HG03457 (cell line): Measurements from ENCODE around the gene ESR2.
"Not testable (repeated sequence)": the region's sequence is repeated elsewhere in the genome, so short reads cannot be mapped to it uniquely, and the experiment has no call there.

Experiments
- ATAC-seq: cut with Tn5 transposase; IDR thresholded peaks from one replicate; pipeline ENCODE4 v1.9.1; 2021; ENCODE audit warnings: moderate number of reproducible peaks; ENCODE audit not compliant: unreplicated experiment

Gene ESR2

DNA sequence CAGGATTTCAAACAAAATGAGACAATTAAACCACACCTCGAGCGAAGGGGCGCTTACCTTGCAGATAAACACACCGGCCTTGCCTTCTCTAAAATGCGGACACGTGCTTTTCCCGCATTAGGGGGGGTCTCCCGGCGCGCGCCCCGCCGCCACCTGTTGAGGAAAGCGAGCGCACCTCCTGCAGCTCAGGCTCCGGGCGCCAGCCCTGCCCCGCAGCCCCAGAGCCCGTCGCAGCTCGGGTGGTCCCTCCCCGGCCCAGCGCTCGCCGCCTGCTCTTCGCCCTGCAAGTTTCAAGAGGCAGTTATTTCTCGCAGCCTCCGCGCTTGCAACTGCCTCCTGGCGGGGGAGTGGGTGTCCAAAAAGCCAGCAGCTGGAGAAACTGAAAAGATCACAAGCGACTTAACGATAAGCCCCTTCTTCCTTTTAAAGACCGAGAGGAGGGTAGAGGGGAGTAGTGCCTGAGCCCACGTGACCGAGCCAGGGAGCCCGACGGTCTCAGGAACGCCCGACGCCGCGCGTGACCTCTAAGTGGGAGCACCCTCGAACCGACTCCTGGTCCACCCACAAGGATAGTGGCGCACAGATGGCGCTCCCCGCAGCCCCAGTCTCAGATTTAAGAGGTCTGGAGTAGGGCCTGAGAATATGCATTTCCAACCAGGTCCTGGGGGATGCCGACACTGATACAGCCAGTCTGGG, at the start of gene ESR2:
ESR2 (minus strand) TSS at position 396 of the 696 bp plus-strand sequence. CDS start 11,386 bp downstream, outside the sequence.
- no peak for ATAC-seq

DNA sequence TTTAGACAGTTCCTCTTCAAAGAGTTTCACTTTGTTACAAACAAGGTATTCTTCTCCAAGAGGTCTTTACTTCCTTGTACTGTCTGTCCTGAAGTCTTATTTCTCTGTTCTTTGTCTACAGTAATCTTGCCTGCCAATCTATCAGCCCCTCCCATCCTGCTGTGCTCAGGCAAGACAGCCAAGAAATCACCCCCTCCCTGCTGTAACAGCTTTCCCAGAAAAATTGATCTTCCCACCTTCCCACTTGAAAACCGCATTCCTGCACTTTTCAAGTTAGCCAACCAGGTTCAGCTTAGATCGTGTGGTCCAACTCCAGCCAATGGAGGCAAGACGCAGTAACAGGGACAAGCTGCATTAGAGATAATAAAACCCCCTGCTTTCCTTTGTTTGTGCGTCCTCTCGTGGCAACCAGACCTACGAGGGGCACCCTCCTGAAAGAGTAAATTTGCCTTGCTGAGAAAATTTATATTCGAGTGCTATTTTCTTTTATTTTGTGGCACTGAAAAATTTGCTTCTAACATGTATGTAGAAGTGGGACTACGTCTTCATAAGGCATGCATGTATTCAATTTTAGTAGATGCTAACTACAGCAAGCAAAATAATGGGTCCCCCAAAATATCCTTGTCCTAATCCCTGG, 46.5 kb upstream of the ESR2 start:
- ATAC-seq = no peak

DNA sequence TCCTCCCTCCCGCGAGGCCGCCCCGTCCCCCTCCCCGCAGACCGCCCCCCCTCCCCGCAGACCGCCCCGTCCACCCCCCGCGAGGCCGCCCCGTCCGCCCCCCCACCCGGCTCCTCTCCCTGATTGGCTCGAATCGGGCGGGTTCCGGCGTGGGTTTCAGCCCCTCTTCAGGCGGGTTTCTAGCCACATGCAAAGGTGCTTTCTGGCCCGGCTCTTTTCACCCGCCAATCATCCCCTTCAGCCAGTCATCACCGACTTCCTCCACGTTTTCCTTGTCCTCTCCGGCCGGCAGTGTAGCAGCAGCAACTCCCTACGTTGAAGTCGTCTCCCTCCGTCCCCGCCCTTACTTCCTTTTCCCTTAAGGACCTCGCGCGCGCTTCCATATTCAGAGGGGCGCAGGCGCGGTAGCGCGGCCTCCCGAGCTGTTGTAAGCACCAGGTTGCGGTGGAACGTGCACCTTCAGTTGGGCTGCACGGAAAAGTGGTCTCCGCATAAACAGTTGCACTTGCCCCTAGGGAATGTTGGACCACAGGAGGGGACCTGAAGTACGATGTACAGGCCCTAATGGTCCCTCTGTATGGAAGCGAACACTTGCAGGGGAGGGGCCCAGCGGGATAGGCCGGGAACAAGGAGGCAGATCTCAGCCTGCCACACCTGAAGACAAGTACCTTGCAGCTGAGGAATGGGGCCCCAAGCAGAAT, 44.6 kb upstream of the ESR2 start:
- peak; percentile 85 for ATAC-seq

DNA sequence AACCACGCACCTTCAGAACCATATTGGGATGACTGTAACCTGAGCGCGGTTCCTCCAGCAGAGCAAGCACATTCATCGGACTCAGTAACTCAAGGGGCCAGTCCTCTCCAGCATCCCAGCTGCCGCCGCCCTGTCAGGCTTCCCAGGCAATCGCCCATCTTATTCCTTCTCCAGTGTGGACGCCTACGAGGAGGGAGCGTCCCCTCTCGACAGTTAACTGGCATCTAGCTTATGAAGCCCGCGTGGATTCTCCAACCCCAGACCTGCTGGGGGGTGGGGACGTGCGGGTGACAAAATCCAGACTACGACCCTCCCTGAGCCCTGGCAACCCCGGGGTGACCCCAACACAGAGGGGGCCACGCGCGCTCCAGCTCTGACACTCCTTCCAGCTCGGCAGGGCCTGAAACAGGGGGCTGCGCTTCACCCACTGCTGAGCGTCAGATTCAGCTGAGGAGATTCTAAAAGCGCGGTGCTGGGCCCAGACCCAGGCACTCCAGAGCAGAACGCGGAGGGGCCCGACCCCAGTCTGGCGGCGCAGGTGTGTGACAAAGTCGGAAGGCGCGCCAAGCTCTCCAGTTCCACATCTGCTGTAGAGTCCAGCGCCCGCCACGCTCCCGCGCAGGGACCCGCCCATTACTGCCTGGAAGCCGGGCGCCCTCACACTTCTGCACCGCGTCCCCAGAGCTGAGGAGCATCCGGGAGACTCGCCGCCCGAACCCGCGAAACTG, 43.9 kb upstream of the ESR2 start:
- peak; percentile 44 for ATAC-seq

DNA sequence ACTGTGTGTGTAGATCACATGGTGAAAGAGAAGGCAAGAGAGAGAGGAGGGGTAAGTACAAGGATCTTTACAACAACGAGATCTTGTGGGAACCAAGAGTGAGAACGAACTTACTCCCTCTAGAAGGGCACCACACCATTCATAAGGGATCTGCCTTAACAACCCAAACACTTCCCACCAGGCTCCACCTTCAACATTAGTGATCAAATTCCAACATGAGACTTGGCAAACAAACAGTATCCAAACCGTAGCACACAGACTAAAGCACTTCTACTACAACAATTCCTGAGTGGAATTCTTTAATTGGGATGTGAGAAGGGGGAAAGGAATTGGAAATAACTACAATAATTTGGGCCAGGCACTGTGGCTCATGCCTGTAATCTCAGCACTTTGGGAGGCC, 35.0 kb upstream of the ESR2 start:
- ATAC-seq = no peak

DNA sequence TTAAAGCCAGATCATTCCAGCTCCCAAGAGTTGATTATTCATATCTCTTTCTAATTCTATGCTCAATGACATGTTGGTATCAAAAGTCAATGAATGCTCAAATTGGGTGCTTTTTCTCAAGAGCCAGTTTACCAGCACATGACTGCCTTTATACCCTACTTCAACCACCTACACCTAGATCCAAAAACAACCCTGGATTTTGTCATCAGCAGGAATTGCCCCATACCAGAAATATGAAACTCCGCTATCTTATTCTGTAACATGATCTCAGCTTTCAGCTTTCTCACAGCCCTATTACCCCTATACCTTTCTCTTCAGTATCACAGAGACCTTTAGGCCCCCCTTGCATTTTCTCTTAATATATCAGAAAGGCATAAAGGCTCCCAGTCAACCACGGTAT, 32.3 kb upstream of the ESR2 start:
- no peak for ATAC-seq

DNA sequence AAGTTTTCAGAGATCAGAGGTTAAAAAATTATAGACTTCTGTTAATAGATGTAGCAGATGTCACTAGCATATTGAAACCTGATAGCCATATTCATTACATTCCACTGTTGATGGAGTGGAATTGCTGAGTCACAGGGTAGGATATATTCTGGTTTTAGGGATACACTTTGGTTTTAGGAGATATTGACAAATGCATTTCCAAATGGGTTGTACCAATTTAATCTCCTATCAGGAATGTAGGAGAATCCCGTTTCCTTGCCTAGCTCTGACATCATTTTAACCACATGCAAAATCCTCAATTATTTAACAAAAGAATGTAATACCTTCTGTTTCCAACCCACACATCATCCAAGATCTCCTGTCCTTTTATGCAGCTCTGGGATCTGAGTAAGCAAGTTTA, 30.7 kb upstream of the ESR2 start:
- ATAC-seq = no peak

DNA sequence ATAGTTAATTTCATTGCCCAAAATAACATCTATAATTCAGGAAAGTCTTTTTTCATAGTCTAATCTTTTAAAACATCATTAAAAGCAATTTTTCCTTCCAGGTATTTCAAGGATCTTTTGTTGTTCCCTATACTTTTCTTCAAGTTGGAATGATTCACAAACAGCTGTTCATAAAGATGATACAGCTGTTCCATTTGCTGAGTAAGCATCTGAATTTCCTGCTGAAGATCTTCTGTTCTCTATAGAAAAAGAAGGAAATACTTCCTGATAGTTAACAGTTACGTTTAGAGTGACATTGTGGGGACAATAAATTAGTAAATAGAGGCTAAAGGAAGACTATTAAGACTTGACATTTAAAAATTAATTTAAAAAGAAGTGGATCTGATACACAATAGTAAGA, 30.3 kb upstream of the ESR2 start:
- no peak for ATAC-seq

DNA sequence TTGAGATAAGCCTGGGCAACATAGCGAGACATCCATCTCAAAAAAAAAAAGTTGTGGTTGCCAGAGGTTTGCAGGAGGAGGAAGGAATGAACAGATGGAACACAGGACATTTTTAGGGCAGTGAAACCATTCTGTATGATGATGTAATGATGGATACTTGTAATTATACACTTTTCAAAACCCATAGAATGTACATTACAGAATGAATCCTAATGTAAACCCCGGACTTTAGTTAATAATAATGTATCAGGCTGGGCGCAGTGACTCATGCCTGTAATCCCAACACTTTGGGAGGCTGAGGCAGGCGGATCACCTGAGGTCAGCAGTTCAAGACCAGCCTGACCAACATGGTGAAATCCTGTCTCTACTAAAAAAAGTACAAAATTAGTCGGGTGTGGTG, 26.2 kb upstream of the ESR2 start:
- ATAC-seq = not testable (repeated sequence)

DNA sequence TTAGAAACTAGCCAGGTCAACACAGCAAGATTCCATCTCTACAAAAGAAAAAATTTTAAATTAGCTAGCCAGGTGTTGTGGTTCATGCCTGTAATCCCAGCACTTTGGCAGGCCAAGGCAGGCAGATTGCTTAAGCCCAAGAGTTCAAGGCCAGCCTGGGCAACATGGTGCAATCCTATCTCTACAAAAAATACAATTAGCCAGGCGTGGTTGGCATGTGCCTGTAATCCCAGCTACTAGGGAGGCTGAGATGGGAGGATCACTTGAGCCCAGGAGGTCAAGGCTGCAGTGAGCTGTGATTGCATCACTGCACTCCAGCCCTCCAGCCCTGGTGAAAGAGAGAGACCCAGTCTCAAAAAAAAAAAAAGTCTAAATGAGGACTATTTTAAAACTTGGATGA, 24.5 kb upstream of the ESR2 start:
- not testable (repeated sequence) for ATAC-seq

DNA sequence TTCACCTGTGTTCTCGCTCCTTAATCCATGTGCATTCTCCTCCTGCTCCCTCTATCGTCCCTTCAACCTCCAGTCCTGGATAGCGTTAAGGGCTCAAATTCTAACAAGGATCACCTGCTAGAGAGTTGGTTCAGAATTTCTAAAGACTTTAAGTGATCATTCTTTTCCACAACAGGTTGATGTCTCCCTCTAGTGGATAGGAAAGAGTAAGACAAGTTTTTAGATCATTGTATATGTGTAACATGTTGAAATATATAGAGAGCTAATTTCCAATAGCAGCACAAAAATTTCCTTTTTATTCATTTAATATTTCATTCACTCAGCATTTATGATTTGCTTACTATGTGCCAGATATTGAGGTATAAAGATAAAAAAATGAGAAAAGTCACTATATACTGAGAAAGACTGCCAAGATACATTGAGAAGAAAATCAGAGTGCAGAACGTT, 9.3 kb upstream of the ESR2 start:
- no peak for ATAC-seq

DNA sequence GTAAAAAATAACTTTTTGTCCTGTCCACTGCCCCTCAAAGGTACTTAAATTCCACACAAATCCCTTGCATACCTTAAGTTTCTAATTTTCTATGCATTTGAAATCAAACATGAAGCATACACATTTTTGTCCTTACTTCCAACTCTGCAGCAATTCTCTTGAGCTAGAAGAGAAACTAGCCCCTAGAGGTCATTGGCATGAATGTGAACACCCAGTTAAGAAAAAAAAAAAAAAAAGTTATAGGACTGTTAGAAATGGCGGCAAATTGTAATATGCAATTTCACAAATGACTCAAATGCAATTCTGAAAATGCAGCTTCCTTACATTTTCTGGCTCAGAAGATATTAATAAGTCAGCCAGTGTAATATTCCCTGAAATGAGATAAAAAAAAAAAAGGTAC, 4.6 kb upstream of the ESR2 start:
- ATAC-seq = no peak

DNA sequence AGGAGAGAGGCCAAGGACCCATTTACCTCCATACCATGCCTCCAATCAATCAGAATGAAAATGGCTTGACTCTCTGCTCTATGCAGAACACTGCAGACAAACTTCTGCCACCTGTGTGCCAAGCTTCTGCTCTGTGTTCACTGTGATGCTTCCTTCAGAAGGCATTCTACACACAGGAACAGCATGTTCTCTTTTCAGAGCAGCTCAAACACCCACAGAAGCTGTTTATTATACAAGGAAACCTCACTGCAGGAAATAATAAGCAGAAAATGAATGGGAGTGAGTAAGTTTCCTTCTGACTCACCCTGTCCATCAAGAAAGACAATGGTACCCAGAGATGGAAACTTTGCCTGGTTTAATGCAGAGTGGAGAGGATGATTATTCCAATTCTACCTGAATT, 2.4 kb upstream of the ESR2 start:
- no peak for ATAC-seq

DNA sequence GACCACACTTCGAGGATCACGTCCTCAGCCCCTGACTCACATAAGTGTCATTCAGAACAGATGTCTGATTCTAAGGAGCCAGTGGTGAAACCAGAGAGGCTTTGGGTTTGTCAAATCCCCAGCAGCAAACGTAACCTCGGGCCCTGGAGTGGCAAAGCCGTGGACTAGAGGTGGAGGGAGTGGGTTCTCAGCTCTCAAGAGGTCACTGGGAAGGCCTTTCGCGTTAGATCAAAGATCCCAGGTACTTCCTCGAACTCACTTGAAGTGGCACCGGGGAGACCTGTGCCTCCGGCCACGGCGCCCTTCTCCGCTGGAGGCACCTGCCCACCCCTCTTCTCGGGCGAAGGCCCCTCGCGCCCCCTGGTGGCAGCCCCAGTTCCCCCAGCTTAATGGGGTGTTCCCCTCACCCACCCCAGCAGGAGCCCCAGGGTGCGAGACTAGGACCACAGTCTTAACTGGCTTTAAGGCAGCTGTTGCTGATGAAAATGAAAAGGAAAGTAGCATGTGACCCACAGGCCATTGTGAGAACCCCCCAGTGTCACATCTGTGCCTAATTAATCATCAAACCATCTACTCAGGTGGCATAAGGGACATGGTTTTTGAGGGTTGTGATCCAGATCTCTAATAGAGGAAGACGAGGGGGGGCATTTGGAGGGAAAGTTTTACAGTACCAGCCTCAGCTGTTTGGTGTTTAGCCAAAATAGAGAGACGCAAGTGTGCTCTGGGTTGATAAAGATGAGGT, 672 bp upstream of the ESR2 start:
- peak; percentile 67 for ATAC-seq

DNA sequence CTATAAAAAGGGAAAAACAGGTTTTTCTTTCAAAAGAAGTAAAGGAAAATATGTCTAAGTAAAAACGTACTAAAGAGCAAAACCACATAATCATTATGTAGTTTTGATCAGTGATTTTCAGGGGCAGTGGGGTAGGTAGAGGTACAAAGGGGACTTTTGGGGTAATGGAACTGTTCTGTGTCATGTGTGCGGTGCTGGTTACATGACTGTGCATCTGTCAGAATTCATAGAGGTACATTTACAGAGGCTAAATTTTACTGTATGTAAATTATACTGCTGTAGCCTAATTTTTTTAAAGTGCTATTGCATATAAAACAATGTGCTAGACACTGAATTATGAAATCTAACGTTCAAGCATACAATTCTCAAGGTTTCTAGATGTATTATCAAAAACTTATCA, 2.0 kb downstream of the ESR2 start:
- ATAC-seq = no peak

DNA sequence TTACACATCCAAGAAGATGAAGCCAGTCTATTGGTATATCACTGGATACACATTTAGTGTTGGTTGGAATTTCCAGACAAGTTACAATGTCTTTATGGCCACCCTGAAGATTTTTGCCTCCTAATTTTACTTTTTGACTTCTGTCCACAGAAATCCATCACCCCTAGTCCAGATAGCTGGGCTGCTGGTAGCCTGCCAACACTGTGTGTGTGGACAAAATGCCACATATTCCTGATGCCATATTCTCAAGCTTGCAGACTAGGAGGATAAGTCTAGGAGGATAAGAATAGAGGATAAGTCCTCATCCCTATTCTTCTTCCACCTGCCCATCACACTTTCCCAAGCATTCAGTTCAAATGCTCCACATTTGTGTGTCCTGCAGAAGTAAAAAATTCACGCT, 4.6 kb downstream of the ESR2 start:
- ATAC-seq = no peak

DNA sequence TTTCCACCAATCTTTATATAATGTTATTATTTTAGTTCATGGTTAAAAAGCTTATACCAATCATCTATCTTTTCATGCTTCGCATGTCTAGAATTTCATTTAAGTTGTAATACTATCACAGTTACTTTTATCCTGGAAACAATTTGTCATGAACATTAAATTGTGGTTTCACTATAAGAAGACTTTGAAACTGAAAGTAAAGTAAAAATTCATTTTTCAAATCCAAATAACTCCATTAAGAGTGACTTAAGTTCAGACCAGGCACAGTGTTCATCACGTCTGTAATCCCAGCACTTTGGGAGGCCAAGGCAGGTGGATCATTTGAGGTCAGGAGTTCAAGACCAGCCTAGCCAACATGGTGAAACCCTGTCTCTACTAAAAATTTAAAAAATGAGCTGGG, 12.4 kb downstream of the ESR2 start:
- ATAC-seq = no peak

DNA sequence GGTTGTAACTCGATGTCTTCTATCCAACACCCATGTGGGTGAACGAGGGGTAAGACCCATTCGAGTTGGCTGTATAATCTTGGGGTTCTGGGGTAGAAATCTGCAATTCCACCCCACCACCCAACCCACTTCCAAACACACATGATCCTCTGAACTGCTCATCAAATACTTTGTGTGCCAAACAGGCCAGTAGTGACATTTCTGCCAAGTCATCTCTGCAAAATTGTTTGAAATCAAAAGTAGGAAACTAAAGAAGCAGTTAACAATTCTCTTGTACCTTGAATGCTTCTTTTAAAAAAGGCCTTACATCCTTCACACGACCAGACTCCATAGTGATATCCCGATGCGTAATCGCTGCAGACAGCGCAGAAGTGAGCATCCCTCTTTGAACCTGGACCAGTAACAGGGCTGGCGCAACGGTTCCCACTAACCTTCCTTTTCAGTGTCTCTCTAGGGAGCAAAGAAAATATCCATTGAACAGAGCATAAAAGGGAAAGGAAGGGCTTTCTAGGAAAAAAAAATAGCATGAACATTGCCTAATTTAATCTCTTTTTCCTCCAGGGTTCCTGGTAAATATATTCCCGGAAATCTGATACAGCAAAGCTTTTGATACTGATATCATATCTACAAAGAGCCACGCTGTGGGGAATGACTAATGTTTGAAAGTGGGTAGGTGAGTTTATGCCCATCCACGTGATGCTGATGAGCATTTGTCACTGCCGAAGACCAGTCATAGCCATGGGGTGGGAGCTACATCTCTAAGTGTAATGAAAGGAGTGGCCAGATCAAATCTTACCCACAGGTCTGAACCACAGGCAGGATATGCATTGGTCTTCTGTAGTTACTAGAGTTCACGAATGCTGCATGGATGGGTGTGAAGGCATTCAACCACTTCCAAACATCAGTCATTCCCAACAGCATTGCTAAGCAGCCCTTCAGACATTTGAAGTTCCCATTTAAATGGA, 14.2 kb downstream of the ESR2 start:
- no peak for ATAC-seq

DNA sequence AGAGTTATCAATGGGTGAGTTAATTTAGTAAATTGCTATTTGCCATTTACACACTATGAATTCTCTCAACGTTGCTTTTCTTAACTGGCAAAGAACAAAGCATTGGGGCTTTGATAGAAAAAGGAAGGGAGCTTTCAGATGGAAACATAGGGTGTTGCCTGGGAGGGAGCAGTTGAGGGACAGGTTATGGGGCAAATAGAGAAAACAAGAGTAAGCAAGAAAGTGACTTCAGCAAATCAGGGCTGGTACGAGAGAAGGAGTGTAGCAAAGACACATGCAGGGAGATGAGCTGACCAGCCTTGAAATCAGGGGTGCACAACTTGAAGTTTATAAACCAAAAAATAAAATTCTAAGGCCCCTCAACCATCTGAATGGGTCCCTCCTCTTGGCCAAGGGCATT, 15.7 kb downstream of the ESR2 start:
- no peak for ATAC-seq

DNA sequence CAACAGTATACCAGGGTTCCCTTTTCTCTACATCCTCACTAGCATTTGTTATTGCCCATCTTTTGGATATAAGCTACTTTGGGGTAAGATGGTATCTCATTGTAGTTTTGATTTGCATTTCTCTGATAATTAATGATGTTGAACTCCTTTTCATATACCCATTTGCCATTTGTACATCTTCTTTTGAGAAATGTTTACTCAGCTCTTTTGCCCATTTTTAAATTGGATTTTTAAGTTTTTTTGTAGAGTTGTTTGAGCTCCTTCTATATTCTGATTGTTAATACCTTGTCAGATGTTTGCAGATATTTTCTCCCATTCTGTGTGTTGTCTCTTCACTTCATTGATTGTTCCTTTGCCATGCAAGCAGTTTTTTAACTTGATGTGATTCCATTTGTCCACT, 22.2 kb downstream of the ESR2 start:
- ATAC-seq = no peak
